ENCODE results near the gene HNF1A.
A peak's percentile ranks its signal among the peaks of the same experiment; 100 is the strongest.
"Not testable (repeated sequence)": the region's sequence is repeated elsewhere in the genome, so short reads cannot be mapped to it uniquely, and the experiment has no call there.

Gene HNF1A

GRCh38 chr12:120941412-120941811 is 36.9 kb upstream of the HNF1A start:
- Histone ChIP-seq H3K36me3 (ENCODE audit: control insufficient read depth, insufficient read depth, low read length, severe bottlenecking) (no peaks in the 10 kb centered on the region), H3K27me3 (replicated peaks; ENCODE audit: control insufficient read depth, insufficient read depth, low read length) (peaks cover 15% of the 10 kb centered on the region), H3K9me3 (ENCODE audit: control insufficient read depth, low read length) (no peaks in the 10 kb centered on the region), H3K4me3 (ENCODE audit: low read length) (no peak overlapping the region), H3K4me1 (ENCODE audit: control insufficient read depth, insufficient read depth, low read length) (peaks cover 3% of the 10 kb centered on the region), H3K9ac (ENCODE audit: low read length) (no peak overlapping the region)
- DNase-seq (ENCODE audit: low read depth): no peak

- no peak overlapping the region for H3K9ac ChIP-seq (ENCODE audit: low read length)
- DNase-seq (ENCODE audit: low read depth): no peak
- H3K4me1 ChIP-seq (ENCODE audit: control insufficient read depth, insufficient read depth, low read length): peaks cover 3% of the 10 kb centered on the region
- H3K9me3 ChIP-seq (ENCODE audit: control insufficient read depth, low read length): no peaks in the 10 kb centered on the region
- H3K36me3 ChIP-seq (ENCODE audit: control insufficient read depth, insufficient read depth, low read length, severe bottlenecking): no peaks in the 10 kb centered on the region
- peaks cover 15% of the 10 kb centered on the region for H3K27me3 ChIP-seq (replicated peaks; ENCODE audit: control insufficient read depth, insufficient read depth, low read length)
- H3K4me3 ChIP-seq (ENCODE audit: low read length): no peak overlapping the region
These were observed 36.4 kb upstream of the HNF1A start for GRCh38 chr12:120941846-120942405.

GRCh38 chr12:120943482-120943881 is 34.9 kb upstream of the HNF1A start:
- Histone ChIP-seq H3K36me3 (ENCODE audit: control insufficient read depth, insufficient read depth, low read length, severe bottlenecking) (no peaks in the 10 kb centered on the region), H3K27me3 (replicated peaks; ENCODE audit: control insufficient read depth, insufficient read depth, low read length) (peaks cover 15% of the 10 kb centered on the region), H3K9ac (ENCODE audit: low read length) (no peak overlapping the region), H3K4me3 (ENCODE audit: low read length) (no peak overlapping the region), H3K9me3 (ENCODE audit: control insufficient read depth, low read length) (no peaks in the 10 kb centered on the region), H3K4me1 (ENCODE audit: control insufficient read depth, insufficient read depth, low read length) (no peaks in the 10 kb centered on the region)
- DNase-seq (ENCODE audit: low read depth): no peak

- Histone ChIP-seq H3K4me3 (ENCODE audit: low read length) (no peak overlapping the region), H3K9me3 (ENCODE audit: control insufficient read depth, low read length) (no peaks in the 10 kb centered on the region), H3K27me3 (replicated peaks; ENCODE audit: control insufficient read depth, insufficient read depth, low read length) (peaks cover 10% of the 10 kb centered on the region), H3K4me1 (ENCODE audit: control insufficient read depth, insufficient read depth, low read length) (no peaks in the 10 kb centered on the region), H3K36me3 (ENCODE audit: control insufficient read depth, insufficient read depth, low read length, severe bottlenecking) (no peaks in the 10 kb centered on the region), H3K9ac (ENCODE audit: low read length) (no peak overlapping the region)
- DNase-seq (ENCODE audit: low read depth): peak; percentile 61
These were observed 33.6 kb upstream of the HNF1A start for GRCh38 chr12:120944645-120945217.

GRCh38 chr12:120945516-120945915 is 32.8 kb upstream of the HNF1A start:
- not testable (repeated sequence) for H3K4me3 ChIP-seq (ENCODE audit: low read length); H3K27me3 ChIP-seq (replicated peaks; ENCODE audit: control insufficient read depth, insufficient read depth, low read length); H3K36me3 ChIP-seq (ENCODE audit: control insufficient read depth, insufficient read depth, low read length, severe bottlenecking); H3K9ac ChIP-seq (ENCODE audit: low read length); H3K4me1 ChIP-seq (ENCODE audit: control insufficient read depth, insufficient read depth, low read length); H3K9me3 ChIP-seq (ENCODE audit: control insufficient read depth, low read length); DNase-seq (ENCODE audit: low read depth)

GRCh38 chr12:120950260-120950799 is 28.0 kb upstream of the HNF1A start:
- H3K4me3 ChIP-seq (ENCODE audit: low read length); H3K36me3 ChIP-seq (ENCODE audit: control insufficient read depth, insufficient read depth, low read length, severe bottlenecking); H3K27me3 ChIP-seq (replicated peaks; ENCODE audit: control insufficient read depth, insufficient read depth, low read length); H3K9me3 ChIP-seq (ENCODE audit: control insufficient read depth, low read length); H3K9ac ChIP-seq (ENCODE audit: low read length); H3K4me1 ChIP-seq (ENCODE audit: control insufficient read depth, insufficient read depth, low read length); DNase-seq (ENCODE audit: low read depth): not testable (repeated sequence)

- no peak for DNase-seq (ENCODE audit: low read depth)
- H3K4me1 ChIP-seq (ENCODE audit: control insufficient read depth, insufficient read depth, low read length): no peaks in the 10 kb centered on the region
- H3K9me3 ChIP-seq (ENCODE audit: control insufficient read depth, low read length): peaks cover 9% of the 10 kb centered on the region
- H3K4me3 ChIP-seq (ENCODE audit: low read length): no peak overlapping the region
- no peak overlapping the region for H3K9ac ChIP-seq (ENCODE audit: low read length)
- H3K36me3 ChIP-seq (ENCODE audit: control insufficient read depth, insufficient read depth, low read length, severe bottlenecking): no peaks in the 10 kb centered on the region
- peaks cover 5% of the 10 kb centered on the region for H3K27me3 ChIP-seq (replicated peaks; ENCODE audit: control insufficient read depth, insufficient read depth, low read length)
These were observed 27.5 kb upstream of the HNF1A start for GRCh38 chr12:120950807-120951206.

GRCh38 chr12:120955232-120955631 is 23.1 kb upstream of the HNF1A start:
- Histone ChIP-seq H3K4me1 (ENCODE audit: control insufficient read depth, insufficient read depth, low read length) (no peaks in the 10 kb centered on the region), H3K9me3 (ENCODE audit: control insufficient read depth, low read length) (peaks cover 9% of the 10 kb centered on the region), H3K27me3 (replicated peaks; ENCODE audit: control insufficient read depth, insufficient read depth, low read length) (peaks cover 9% of the 10 kb centered on the region), H3K36me3 (ENCODE audit: control insufficient read depth, insufficient read depth, low read length, severe bottlenecking) (no peaks in the 10 kb centered on the region), H3K9ac (ENCODE audit: low read length) (no peak overlapping the region), H3K4me3 (ENCODE audit: low read length) (no peak overlapping the region)
- DNase-seq (ENCODE audit: low read depth): no peak

- no peak for DNase-seq (ENCODE audit: low read depth)
- no peaks in the 10 kb centered on the region for H3K4me1 ChIP-seq (ENCODE audit: control insufficient read depth, insufficient read depth, low read length)
- H3K4me3 ChIP-seq (ENCODE audit: low read length): no peak overlapping the region
- H3K9me3 ChIP-seq (ENCODE audit: control insufficient read depth, low read length): peaks cover 5% of the 10 kb centered on the region
- H3K36me3 ChIP-seq (ENCODE audit: control insufficient read depth, insufficient read depth, low read length, severe bottlenecking): no peaks in the 10 kb centered on the region
- H3K9ac ChIP-seq (ENCODE audit: low read length): no peak overlapping the region
- peaks cover 9% of the 10 kb centered on the region for H3K27me3 ChIP-seq (replicated peaks; ENCODE audit: control insufficient read depth, insufficient read depth, low read length)
These were observed 21.6 kb upstream of the HNF1A start for GRCh38 chr12:120956579-120957300.

- no peak overlapping the region for H3K9ac ChIP-seq (ENCODE audit: low read length)
- H3K27me3 ChIP-seq (replicated peaks; ENCODE audit: control insufficient read depth, insufficient read depth, low read length): peaks cover 9% of the 10 kb centered on the region
These were observed 19.0 kb upstream of the HNF1A start for GRCh38 chr12:120959111-120959878.

GRCh38 chr12:120960657-120961056 is 17.7 kb upstream of the HNF1A start:
- no peak overlapping the region for H3K9ac ChIP-seq (ENCODE audit: low read length)
- DNase-seq (ENCODE audit: low read depth): no peak
- H3K4me3 ChIP-seq (ENCODE audit: low read length): no peak overlapping the region
- H3K4me1 ChIP-seq (ENCODE audit: control insufficient read depth, insufficient read depth, low read length): no peaks in the 10 kb centered on the region
- H3K27me3 ChIP-seq (replicated peaks; ENCODE audit: control insufficient read depth, insufficient read depth, low read length): peaks cover 11% of the 10 kb centered on the region
- H3K9me3 ChIP-seq (ENCODE audit: control insufficient read depth, low read length): no peaks in the 10 kb centered on the region
- H3K36me3 ChIP-seq (ENCODE audit: control insufficient read depth, insufficient read depth, low read length, severe bottlenecking): no peaks in the 10 kb centered on the region

More at GRCh38 chr12:120959111-120959878, 19.0 kb upstream of the HNF1A start:
- H3K9me3 ChIP-seq (ENCODE audit: control insufficient read depth, low read length): peaks cover 5% of the 10 kb centered on the region
- DNase-seq (ENCODE audit: low read depth): no peak
- H3K4me3 ChIP-seq (ENCODE audit: low read length): no peak overlapping the region
- no peaks in the 10 kb centered on the region for H3K4me1 ChIP-seq (ENCODE audit: control insufficient read depth, insufficient read depth, low read length)
- no peaks in the 10 kb centered on the region for H3K36me3 ChIP-seq (ENCODE audit: control insufficient read depth, insufficient read depth, low read length, severe bottlenecking)
